HG02884 (cell line): ENCODE results near the gene RBPMS2.
"Not testable (repeated sequence)": the region's sequence is repeated elsewhere in the genome, so short reads cannot be mapped to it uniquely, and the experiment has no call there.

ENCODE experiments used
- ATAC-seq: cut with Tn5 transposase; IDR thresholded peaks from one replicate; pipeline ENCODE4 v1.9.1; 2021; ENCODE audit warnings: mild to moderate bottlenecking, moderate library complexity; ENCODE audit not compliant: unreplicated experiment

Gene RBPMS2

DNA sequence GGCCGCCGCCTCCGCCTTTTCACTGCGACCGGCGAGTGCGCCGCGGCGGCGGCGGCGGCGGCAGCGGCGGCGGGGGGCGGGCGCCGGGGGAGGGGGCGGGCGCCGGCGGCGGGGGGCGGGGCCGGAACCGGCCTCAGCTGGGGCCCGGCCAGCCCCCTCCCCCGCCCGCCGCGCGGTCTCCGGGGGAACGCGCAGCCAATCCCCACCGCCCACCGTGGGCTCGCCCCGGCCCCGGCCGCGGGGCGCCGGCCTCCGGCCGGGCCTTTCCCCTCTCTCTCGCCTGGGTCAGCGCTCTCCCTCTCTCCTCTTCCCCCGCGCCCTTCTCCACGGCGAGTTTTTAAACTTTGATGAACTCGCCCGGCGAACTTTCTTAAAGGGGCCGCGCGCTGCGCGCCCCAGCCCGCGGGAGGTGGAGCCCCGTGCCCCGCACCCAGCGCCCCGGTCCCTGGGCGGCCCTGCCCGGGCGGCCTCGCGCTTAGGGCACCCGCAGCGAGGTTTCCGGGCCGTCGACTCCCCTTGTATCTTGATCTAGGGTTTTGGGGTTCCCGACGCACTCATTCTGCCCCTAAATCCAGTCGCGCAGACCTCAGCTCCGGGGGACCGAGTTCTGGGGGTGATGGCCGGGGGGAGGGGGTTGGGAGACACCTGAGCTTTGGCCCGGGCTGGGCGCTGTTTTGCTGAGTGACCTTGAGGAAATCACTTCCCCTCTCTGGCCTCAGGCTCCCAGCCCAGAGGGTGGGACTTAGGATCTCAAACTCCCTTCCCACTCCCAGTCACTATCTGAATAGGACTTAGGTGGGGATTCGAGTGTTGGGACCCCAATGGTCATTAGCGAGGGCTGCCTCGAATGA, at the start of gene RBPMS2:
Gene RBPMS2 (minus strand): TSS at position 39 of the 851 bp plus-strand sequence. CDS start 270 bp downstream, outside the sequence.
- ATAC-seq = no peak

DNA sequence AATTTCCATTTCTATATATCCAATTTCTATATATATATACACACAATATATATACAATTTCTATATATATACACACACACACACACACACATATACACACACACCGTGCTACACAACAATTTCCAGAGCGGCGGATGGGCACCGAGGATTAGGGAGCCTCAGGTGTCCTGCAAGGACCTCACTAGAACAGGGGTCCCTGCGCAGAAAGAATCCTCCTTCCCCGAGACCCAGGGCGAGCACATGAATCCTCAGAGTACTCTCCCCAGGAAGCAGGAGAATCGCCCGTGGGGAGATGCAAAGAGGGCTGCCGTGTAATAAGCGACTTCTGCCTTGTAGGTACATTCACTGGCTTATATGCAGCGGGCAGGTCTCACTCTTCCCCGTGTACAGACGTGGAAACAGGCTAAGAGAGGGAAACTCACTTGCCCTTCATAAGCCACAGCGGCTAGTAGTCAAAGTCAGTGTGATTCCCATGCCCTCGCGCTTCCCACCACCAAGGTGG, 49.6 kb upstream of the RBPMS2 start:
- no peak for ATAC-seq

DNA sequence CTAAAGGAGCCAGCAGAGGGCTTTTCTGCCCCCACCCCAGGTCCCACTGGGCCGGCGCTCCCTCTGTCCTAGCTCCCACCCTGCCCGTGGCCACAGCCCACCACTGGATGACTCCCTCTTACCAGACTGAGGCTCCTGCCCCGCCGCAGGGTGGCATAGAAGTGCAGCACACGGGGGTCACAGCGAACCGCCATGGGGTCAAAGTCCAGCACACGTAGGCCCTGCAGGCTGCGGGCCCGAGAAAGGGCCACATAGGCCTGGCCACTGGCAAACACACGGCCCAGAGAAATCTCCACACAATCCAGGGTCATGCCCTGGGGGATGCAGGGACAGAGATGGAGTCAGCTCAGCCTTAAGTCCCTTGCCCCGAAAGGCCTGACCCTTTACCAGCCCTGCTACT, 41.1 kb upstream of the RBPMS2 start:
- no peak for ATAC-seq

DNA sequence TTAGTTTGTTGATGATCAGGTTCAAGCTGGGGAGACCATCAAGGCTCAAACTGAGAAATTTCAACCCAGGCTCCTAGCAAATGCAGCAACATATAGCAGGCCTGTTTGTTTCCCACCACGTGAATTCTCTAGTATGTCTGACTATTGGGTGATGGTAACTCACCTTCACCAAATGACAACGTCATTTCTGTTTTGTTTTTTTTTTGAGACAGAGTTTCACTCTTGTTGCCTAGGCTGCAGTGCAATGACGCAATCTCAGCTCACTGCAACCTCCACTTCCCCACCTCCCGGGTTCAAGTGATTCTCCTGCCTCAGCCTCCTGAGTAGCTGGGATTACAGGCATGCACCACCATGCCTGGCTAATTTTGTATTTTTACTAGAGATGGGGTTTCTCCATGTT, 39.6 kb upstream of the RBPMS2 start:
- not testable (repeated sequence) for ATAC-seq

DNA sequence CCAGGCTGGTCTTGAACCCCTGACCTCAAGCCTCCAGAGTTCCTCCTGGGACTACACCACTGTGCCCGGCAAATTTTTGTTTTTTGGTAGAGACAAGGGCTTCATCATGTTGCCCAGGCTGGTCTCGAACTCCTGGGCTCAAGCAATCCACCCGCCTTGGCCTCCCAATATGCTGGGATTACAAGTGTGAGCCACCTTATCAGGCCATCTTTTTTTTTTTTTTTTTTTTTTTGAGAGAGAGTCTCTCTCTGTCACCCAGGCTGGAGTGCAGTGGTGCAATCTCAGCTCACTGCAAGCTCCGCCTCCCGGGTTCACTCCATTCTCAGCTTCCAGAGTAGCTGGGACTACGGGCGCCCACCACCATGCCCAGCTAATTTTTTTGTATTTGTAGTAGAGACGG, 38.9 kb upstream of the RBPMS2 start:
- not testable (repeated sequence) for ATAC-seq

DNA sequence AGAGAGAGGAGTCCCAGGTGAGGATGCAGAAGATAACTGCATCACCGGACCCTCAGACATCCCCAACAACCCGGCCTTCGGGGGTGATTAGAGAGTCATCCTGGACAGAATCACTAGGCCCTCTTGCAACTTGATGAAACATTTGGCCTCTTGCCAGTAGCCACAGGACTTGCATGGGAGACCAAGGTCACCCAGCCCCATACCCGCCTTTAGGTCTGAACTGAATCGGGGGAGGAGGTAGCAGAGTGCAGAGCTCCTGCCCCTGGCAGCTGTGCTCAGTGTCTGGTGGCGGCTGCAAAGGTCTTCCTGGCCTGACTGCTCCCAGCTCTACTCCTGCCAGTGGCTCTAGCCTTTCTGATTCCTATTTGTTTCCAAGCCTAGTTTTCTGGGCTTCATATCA, 37.7 kb upstream of the RBPMS2 start:
- ATAC-seq = no peak

DNA sequence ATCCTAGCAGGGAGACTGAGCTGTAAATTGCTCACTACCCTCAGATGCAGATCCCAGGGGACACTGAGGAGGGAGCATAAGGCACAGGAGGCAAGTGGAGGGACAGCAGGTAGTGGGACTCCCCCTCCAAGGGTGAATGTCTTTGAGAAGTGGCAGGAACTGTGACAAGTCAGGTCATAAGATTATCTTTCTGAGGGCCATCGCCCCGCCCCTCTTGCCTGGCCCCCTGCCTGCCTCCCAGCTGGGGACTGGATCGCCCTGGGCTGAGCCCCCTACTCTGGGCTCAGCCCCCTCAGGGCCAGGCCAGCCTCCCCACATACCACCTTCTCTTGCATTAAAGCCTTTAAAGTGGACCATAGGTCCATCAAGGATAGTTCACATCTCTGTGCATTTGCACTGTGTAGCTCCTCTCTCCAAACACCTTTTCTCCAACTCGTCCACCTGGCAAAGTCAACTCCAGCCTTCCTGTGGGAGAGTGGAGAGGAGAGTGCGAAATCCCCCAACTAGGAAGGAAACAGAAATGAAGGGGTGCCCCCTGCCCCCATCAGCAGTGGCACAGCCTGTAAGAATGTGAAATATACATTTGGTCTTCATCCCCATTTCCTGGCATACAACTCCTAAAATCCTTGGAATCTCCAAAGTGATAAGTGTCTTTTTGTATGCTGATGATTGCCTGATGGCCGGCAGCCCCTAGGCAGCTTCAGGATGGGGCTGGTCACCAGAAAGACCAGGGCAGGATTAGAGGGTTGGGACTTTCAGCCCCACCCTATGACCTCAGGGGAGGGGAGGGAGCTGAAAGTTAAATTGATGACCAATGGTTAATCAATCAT, 35.3 kb upstream of the RBPMS2 start:
- ATAC-seq = no peak

DNA sequence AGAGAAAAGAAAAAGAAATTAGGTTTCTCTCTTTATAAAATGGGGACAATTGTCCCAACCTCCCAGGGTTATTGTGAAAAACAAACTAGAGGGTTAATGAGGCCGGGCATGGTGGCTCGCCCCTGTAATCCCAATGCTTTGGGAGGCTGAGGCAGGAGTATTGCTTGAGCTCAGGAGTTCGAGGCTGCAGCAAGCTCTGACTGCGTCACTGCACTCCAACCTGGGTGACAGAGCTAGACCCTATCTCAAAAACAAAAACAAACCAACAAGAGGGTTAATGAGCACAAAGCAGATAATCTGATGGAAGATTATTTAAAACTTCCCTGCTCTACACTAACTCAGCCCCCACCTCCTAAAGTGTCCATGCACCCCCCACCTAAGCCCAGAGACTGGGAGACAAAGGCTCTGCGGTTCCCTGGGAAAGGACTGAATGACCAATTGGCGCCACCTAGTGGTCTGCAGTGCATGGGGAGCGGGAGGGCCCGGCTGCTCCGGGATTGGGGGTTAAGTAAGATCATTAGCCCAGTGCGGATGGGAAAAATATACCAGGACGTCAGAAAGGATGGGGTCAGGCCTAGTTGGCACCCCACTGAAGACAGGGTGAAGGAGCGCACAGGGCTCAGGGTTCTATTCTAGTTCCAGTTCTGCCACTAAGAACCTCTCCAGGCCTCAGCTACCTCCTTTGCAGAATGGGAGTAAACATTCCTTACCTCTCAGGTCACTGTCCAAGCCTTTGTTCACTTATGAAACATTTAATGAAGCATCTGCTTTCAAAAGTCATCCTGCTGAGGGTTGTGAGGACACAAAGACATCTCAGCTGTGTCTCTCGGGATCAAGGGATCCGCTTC, 34.5 kb upstream of the RBPMS2 start:
- no peak for ATAC-seq

DNA sequence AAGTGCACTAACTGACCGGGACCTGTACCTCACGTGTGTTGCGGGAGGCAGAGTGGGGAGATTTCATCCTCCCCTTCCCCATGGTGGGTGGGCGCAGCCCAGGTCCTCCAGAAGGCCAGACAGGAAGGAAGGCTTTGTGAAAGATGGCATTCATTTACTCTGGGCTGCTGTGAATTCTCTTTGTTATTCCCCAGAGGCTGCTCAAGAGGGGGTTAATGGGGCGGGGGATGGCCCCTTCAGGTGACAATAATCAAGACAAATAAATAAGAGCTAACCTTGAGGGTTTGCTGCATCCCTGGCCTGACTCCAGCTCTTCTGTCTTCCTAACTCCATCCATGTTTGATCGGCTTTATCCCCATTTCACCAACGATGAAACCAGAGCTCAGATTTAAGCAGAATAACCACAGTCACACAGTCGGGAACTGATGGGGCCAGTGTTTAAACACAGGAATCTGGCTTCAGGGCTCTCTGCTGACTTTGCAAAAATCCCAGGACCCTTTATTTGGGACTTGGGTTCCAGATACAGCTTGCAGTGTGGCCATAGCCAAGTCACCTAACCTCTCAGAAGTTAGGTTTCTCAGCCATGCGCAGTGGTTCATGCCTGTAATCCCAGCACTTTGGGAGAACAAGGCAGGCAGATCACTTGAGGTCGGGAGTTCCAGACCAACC, 33.5 kb upstream of the RBPMS2 start:
- ATAC-seq = no peak

DNA sequence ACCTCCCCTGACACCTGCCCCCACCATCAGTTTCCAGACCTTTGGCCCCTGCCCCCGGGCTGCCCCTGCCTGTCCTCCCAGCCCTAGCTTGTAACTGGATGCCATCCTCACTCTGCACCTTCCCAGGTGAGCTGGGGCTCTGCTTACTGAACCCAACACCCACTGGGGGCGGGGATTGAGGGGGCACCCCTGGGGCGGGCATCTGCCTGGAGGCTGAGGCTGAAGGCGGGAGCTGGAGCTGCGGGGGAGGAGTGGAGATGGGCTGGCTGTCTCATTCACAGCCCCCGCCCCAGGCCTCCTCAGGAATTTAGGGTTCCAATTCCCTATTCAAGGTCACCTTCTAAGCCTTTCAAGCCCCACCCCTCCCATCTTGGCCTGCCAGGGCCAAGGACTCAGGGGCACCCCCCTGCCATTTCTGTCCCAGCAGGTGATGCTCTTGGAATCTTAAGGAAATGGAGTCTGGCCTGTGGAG, 32.4 kb upstream of the RBPMS2 start:
- ATAC-seq = no peak

DNA sequence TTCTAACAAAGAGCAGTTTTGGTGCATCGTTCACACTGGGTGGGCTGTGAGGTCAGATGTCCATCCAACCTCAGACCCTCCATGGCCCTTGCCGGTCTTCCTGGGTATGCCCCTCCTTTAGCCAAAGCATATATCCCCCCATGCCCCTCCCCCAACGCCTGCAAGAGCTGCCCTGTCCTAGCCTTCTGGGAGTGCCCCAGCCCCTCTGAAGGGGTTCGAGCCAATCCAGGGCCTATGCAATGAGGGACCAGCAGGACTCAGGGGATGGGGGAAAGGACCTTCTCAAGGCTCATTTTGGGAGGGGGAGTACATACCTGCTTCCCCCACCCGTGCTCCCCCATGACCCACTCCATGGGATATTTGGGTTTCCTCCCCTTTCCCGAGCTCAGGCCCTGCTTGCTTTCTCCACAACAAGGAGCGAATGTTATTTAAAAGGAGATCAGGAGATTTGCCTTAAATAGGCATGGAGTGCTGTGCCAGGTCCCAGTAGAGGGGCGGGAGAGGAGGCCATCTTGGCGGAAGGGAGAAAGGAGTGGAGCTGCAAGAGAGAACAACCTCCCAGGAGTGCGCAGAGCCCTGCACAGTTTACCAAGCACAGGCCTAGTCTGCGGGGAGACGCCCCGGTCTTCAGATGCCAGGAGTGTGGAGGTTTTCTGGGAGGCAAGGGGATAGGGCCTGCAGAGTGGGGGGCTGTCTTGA, 31.8 kb upstream of the RBPMS2 start:
- ATAC-seq = no peak

DNA sequence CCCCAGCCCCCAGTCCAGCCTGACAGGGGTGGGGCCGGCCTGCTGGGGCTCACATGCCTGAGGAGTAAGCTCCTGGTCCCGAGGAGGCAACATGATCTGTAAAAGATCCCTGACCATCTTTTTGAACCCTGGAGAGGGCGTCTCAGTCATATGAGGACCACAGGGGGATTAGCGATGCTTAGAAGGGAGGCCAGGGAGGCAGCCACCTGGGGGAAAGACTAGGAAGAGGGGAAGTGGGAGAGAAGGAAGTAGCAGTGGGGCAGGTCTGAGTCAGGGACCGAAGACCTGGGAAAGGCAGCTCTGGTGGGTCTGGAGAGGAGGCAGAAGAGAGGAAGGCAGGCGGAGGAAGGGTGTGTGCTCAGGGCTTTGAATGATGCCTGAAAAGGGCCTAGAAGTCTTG, 31.1 kb upstream of the RBPMS2 start:
- ATAC-seq = no peak

DNA sequence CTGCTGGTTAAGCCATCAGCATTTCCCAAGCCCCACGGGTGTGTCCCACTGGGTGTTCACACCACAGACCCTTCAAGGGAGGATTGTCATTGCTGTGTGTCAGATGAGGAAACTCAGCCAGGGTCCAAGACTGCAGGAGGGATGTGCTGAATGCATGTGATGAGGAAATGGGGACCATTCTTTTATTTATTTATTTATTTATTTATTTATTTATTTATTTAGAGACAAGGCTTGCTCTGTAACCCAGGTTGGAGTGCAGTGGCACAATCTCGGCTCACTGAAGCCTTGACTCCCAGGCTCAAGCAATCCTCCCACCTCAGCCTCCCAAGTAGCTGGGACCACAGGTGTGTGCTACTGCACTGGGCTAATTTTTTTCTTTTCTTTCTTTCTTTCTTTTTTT, 29.2 kb upstream of the RBPMS2 start:
- no peak for ATAC-seq

DNA sequence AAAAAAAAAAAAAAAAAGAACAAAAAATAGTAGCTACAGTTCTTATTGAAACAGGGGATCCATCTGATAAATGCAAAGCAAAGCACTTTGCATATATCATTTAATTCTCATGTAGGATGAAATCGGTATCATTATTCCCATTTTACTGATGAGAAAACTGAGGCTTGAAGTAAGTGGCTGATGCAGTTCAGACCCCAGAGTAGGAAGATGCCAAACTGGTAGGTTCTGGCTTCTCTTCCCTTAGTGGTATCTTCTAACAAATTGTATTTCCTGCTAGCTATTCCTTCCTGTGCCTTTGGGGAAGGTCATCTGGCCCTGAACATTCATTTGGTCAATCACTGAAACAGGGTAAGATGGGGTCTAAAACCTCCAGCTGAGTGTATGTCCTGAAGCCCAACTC, 28.1 kb upstream of the RBPMS2 start:
- no peak for ATAC-seq

DNA sequence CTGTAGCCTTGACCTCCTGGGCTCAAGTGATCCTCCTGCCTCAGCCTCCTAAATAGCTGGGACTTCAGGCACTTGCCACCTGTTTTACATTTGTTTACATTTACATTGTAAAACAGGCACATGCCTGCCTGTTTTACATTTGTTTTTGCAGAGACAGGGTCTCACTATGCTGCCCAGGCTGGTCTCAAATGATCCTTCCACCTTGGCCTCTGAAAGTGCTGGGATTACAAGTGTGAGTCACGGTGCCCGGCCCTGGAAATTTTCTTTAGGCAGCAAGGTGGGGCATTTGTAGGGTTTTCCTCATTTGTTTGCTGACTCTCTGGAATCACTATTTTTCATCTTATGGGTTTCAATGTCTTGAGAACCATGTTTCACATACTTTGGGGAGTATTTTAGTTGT, 25.1 kb upstream of the RBPMS2 start:
- ATAC-seq = no peak

DNA sequence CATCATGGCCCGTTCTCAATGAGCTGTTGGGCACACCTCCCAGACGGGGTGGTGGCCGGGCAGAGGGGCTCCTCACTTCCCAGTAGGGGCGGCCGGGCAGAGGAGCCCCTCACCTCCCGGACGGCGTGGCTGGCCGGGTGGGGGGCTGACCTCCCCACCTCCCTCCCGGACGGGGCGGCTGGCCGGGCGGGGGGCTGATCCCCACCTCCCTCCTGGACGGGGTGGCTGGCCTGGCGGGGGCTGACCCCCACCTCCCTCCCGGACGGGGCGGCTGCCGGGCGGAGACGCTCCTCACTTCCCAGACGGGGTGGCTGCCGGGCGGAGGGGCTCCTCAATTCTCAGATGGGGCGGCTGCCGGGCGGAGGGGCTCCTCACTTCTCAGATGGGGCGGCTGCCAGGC, 23.5 kb upstream of the RBPMS2 start:
- not testable (repeated sequence) for ATAC-seq

DNA sequence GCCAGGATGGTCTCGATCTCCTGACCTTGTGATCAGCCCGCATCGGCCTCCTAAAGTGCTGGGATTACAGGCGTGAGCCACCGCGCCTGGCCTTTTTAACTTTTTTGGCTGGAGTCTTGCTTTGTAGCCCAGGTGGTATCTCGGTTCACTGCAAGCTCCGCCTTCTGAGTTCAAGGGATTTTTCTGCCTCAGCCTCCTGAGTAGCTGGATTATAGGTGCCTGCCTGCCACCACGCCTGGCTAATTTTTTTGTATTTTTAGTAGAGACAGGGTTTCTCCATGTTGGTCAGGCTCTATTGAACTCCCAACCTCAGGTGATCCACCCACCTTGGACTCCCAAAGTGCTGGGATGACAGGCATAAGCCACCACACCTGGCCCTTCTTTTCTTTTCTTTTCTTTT, 20.5 kb upstream of the RBPMS2 start:
- ATAC-seq = not testable (repeated sequence)

DNA sequence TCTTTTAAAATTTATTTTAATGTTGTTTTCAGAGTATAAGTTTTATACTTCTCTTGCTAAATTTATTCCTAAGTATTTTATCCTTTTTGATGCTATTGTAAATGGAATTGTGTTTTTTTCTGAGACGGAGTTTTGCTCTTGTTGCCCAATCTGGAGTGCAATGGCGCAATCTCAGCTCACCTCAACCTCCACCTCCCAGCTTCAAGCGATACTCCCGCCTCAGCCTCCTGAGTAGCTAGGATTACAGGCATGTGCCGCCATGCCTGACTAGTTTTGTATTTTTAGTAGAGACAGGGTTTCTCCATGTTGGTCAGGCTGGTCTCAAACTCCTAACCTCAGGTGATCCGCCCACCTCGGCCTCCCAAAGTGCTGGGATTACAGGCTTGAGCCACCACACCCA, 19.9 kb upstream of the RBPMS2 start:
- not testable (repeated sequence) for ATAC-seq

DNA sequence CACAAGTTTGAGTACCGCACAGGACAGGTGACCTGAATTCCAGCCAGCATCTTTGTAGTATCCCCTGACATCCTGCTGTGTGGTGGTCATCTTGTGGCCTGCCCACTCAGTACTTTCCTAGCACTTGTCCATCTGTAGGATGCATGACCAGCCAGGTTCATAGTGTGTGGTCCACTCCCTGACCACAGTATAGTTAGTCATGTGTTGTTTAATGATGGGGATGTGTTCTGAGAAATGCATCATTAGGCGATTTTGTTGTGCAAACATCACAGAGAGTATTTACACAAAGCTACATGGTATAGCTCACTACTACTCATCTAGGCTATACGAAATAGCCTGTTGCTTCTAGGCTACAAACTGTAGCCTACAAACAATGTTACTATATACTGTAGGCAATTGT, 16.9 kb upstream of the RBPMS2 start:
- no peak for ATAC-seq

DNA sequence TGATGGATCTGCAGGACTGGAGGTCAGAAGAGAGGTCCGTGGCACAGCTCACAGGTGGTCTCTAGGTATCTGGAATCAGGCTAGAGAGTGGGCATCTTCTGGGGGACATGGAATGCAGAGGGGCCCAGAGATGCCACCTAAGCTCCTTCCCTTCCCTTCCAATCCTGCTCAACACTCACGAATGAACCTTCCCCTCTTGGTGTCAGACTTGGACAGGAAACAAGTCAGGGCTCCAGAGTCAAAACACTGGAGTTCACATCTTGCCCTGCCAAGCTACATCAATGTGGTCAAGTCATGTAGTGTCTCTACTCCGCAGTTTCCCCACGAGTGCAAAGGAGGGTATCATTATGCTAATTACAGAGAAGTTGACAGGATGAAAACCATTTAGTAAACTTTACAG, 16.0 kb upstream of the RBPMS2 start:
- no peak for ATAC-seq
